Hematopoietic multipotent progenitor cell (in vitro differentiated cells): ENCODE measurements around the gene ZNF688. TPM values are rescaled to one million over a fixed set of nuclear protein-coding genes. Genes with fewer than 3 reads are reported as not detected.
A peak's percentile ranks its signal among the peaks of the same experiment; 100 is the strongest.
"Not testable (repeated sequence)": the region's sequence is repeated elsewhere in the genome, so short reads cannot be mapped to it uniquely, and the experiment has no call there.

Experiments
- DNase-seq, 3 donors: peaks; one replicate each; pipeline ENCODE4 v3.0.0-alpha.2; 2011 to 2015; ENCODE audit warnings: low read depth in 2 of 3, low spot score in 2 of 3
- total RNA-seq: library from RNA; depleted of rRNA; stranded (reverse); fragments of >200 nt; gene quantifications from one replicate; pipeline ENCODE4 v1.2.3, GENCODE V29; 2012

ZNF688 gene
- total RNA-seq, 1 donor, result 12.1 TPM

GRCh38 chr16:30557957-30558788, 13.3 kb downstream of the ZNF688 start, which contains the start of gene ZNF764:
Gene ZNF764, minus strand, starts transcription at chr16:30558374. Its CDS starts 192 bp downstream, at chr16:30558182.
- peak; percentile 87 to 98 (median 98) for DNase-seq

- DNase-seq, result no peak
Measured at GRCh38 chr16:30557707-30557956, 13.9 kb downstream of the ZNF688 start.

GRCh38 chr16:30556125-30556473, 15.4 kb downstream of the ZNF688 start:
- no peak for DNase-seq

GRCh38 chr16:30555315-30556124, 16.0 kb downstream of the ZNF688 start:
- no peak for DNase-seq

GRCh38 chr16:30554557-30555314, 16.8 kb downstream of the ZNF688 start:
- DNase-seq, result no peak

GRCh38 chr16:30553393-30553899, 18.1 kb downstream of the ZNF688 start:
- no peak for DNase-seq

- DNase-seq, result no peak
Measured at GRCh38 chr16:30552956-30553355, 18.6 kb downstream of the ZNF688 start.

GRCh38 chr16:30551781-30552180, 19.7 kb downstream of the ZNF688 start:
- peak in 1 of 3 donors; percentile 43 for DNase-seq

- DNase-seq, result no peak
Measured at GRCh38 chr16:30548416-30549253, 22.9 kb downstream of the ZNF688 start.

- DNase-seq, result no peak
Measured at GRCh38 chr16:30546115-30546514, 25.4 kb downstream of the ZNF688 start.

GRCh38 chr16:30543067-30543466, 28.4 kb downstream of the ZNF688 start:
- no peak for DNase-seq

GRCh38 chr16:30541502-30542329, 29.8 kb downstream of the ZNF688 start:
- no peak for DNase-seq

GRCh38 chr16:30540916-30541464, 30.5 kb downstream of the ZNF688 start:
- not testable (repeated sequence) for DNase-seq

GRCh38 chr16:30539986-30540526, 31.5 kb downstream of the ZNF688 start:
- not testable (repeated sequence) for DNase-seq

GRCh38 chr16:30539000-30539964, 32.2 kb downstream of the ZNF688 start:
- DNase-seq, result no peak

GRCh38 chr16:30536391-30537024, 35.0 kb downstream of the ZNF688 start:
- DNase-seq, result not testable (repeated sequence)

GRCh38 chr16:30535777-30536190, 35.7 kb downstream of the ZNF688 start:
- DNase-seq, result peak; percentile 31 to 84 (median 73)
